Calu3 (cell line): ENCODE measurements around the gene BAIAP3. TPM values are rescaled to one million over a fixed set of nuclear protein-coding genes. Genes with fewer than 3 reads are reported as not detected.

Source experiments
- BruUV-seq: library from RNA; stranded (reverse); fragments of 400-500 nt; replicated peaks from 2 replicates; lab custom pipeline; 2021; lab: Mats Ljungman, UMichigan
- CTCF ChIA-PET: fragments of 300-600 bp; sonication (Branson Sonifier 250); formaldehyde crosslinking; loops from one replicate; lab custom pipeline; 2022; ENCODE audit warnings: antibody characterized with exemption; lab: Charles Lee
- DNase-seq: peaks from one replicate; pipeline ENCODE4 v3.0.0; 2022
- H3K27ac Mint-ChIP-seq: one replicate; pipeline ENCODE4 v1.8.0; 2022; ENCODE audit warnings: mixed read lengths; ENCODE audit not compliant: unreplicated experiment
- H3K27me3 Mint-ChIP-seq: one replicate; pipeline ENCODE4 v1.8.0; 2022; ENCODE audit warnings: mixed read lengths; ENCODE audit not compliant: unreplicated experiment
- H3K36me3 Mint-ChIP-seq: one replicate; pipeline ENCODE4 v1.8.0; 2022; ENCODE audit warnings: mild to moderate bottlenecking, moderate library complexity, mixed read lengths; ENCODE audit not compliant: insufficient read depth, unreplicated experiment
- H3K4me1 Mint-ChIP-seq: one replicate; pipeline ENCODE4 v1.8.0; 2022; ENCODE audit warnings: mild to moderate bottlenecking, low read depth, mixed read lengths; ENCODE audit not compliant: unreplicated experiment
- H3K4me3 Mint-ChIP-seq: one replicate; pipeline ENCODE4 v1.8.0; 2022; ENCODE audit warnings: mild to moderate bottlenecking, low read depth, moderate library complexity, mixed read lengths; ENCODE audit not compliant: unreplicated experiment
- H3K9me3 Mint-ChIP-seq: one replicate; pipeline ENCODE4 v1.8.0; 2022; ENCODE audit warnings: low read depth, mixed read lengths; ENCODE audit not compliant: unreplicated experiment
- intact Hi-C: fragments of 100-400 bp; cut with micrococcal nuclease; formaldehyde crosslinking; loops from one replicate; pipeline ENCODE4 v1.10.0; 2022; ENCODE audit not compliant: unreplicated experiment
- total RNA-seq: library from RNA; stranded (reverse); gene quantifications from 2 replicates; pipeline ENCODE4 v1.2.3, GENCODE V29; 2022
- TF ChIP-seq, protein P1 (sequence below): fragments of 200-600 bp; IDR thresholded peaks from one replicate; pipeline ENCODE4 v1.8.0; 2022; ENCODE audit warnings: antibody characterized with exemption; ENCODE audit not compliant: unreplicated experiment

The BAIAP3 gene
- total RNA-seq, 1 experiment from 2014 or later, result 2.4 TPM

DNA sequence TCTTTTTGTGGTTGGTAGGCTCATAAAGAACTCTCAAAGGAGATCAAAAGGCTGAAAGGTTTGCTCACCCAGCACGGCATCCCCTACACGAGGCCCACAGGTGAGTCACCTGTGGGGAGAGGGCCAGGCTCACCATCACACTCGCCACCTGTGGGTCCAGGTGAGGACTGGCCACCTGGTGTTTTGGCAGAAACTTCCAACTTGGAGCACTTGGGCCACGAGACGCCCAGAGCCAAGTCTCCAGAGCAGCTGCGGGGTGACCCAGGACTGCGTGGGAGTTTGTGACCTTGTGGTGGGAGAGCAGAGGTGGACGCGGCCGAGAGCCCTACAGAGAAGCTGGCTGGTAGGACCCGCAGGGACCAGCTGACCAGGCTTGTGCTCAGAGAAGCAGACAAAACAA lies 29.4 kb downstream of the BAIAP3 start:
- CTCF ChIA-PET, result interaction anchor here (0.7 to 1.0 kb wide), 3 partner anchors 15 to 66 kb away, joined by 3 to 4 read pairs (median 3); no protein-coding TSS in a partner anchor
- H3K4me3 Mint-ChIP-seq, result no peak overlapping the region
- BruUV-seq, result TSS peak; percentile 76
- no peaks in the 10 kb centered on the region for H3K9me3 Mint-ChIP-seq
- peaks cover 48% of the 10 kb centered on the region for H3K36me3 Mint-ChIP-seq
- H3K4me1 Mint-ChIP-seq, result no peaks in the 10 kb centered on the region
- H3K27ac Mint-ChIP-seq, result no peak overlapping the region
- intact Hi-C loops, result no loop called here
- DNase-seq, result no peak
- TF ChIP-seq, protein P1, sequence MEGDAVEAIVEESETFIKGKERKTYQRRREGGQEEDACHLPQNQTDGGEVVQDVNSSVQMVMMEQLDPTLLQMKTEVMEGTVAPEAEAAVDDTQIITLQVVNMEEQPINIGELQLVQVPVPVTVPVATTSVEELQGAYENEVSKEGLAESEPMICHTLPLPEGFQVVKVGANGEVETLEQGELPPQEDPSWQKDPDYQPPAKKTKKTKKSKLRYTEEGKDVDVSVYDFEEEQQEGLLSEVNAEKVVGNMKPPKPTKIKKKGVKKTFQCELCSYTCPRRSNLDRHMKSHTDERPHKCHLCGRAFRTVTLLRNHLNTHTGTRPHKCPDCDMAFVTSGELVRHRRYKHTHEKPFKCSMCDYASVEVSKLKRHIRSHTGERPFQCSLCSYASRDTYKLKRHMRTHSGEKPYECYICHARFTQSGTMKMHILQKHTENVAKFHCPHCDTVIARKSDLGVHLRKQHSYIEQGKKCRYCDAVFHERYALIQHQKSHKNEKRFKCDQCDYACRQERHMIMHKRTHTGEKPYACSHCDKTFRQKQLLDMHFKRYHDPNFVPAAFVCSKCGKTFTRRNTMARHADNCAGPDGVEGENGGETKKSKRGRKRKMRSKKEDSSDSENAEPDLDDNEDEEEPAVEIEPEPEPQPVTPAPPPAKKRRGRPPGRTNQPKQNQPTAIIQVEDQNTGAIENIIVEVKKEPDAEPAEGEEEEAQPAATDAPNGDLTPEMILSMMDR, result no peak
- H3K27me3 Mint-ChIP-seq, result no peaks in the 10 kb centered on the region

DNA sequence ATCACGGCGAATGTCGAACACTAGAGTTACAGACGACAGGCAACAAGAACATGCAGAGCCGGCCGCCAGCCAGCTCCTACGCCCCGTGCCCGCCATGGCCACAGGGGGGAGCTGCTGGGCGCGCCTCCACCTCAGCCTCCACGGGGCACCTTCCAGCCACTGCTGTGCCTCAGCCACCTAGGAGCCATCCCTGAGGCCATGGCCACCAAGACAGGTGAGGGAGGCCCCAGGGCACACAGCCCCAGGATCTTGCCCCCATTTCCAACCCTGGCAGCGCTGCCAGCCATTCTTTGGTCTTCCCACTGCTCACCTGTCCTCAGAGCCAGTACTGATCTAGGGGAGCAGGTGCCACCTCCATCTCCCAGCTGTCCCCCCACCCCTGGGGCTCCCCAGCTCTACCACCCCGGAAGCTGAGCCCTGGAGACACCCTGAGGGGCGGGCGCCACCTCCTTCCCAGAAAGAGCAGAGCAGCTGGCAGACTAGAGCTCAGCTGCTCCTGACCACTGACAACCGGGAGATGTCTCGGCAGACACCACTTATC lies 30.1 kb downstream of the BAIAP3 start:
- Mint-ChIP-seq H3K27me3 (no peaks in the 10 kb centered on the region), H3K27ac (no peak overlapping the region), H3K36me3 (peaks cover 48% of the 10 kb centered on the region), H3K4me3 (no peak overlapping the region), H3K4me1 (no peaks in the 10 kb centered on the region), H3K9me3 (no peaks in the 10 kb centered on the region)
- intact Hi-C loops, result no loop called here
- BruUV-seq, result no TSS peak
- TF ChIP-seq, protein P1, result peak; percentile 88
- CTCF ChIA-PET, result interaction anchor here (0.7 to 1.0 kb wide), 3 partner anchors 14 to 66 kb away, joined by 3 to 4 read pairs (median 3); no protein-coding TSS in a partner anchor
- DNase-seq, result peak; percentile 81

DNA sequence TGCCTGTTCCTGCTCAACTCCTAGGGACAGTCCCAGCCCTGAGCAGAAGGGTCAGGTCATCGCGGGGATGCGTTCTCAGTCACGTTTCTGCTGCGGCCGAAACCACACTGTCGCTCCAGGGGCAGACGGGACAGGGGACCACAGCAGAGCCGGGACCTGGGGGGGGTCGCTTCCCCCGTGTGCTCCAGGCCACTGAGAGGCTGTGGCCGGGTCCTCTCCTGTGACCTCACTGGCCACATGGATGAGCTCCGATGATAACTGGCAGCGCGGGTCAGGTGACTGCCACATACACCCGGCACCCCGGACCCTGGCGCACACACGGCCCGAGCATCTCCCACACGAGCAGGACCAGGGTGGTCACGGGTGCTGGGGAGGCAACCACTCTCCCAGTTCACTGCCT lies 31.1 kb downstream of the BAIAP3 start:
- Mint-ChIP-seq H3K27me3 (no peaks in the 10 kb centered on the region), H3K4me1 (no peaks in the 10 kb centered on the region), H3K36me3 (peaks cover 47% of the 10 kb centered on the region), H3K4me3 (no peak overlapping the region), H3K27ac (no peak overlapping the region), H3K9me3 (no peaks in the 10 kb centered on the region)
- TF ChIP-seq, protein P1, result no peak
- CTCF ChIA-PET, result no interaction called here
- no TSS peak for BruUV-seq
- intact Hi-C loops, result no loop called here
- DNase-seq, result no peak

DNA sequence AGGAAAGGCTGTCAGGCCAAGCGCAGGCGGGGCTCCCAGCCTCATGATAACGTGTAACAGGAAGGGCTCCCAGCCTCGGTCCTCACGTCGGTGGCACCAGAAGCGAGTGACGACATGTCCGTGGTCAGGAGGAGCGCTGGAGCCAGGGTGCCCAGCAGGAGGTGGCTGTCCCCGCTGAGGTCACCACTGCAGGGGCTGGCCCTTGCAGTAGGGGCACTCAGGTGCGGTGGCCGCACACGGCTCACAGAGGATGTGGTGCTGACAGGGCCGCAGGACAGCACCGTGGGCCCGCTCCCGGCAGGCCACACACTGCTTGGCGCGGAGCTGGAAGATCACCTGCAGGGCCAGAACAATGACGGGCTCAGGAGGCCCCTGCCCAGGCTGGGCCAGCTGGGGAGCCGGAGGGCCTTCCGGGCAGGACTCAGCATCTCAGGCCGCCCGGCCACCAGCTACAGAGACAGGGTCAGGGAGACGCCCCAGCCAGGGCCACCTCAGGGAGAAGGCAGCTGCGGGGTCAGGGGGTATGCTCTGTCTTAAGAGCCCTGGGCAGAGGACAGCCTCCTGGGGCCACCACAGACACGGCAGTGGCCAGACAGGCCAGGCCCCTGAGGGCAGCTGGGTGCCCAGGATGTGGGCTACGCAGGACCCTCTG lies 32.7 kb downstream of the BAIAP3 start:
- H3K27me3 Mint-ChIP-seq, result no peaks in the 10 kb centered on the region
- CTCF ChIA-PET, result interaction anchor here (0.5 to 1.3 kb wide), 3 partner anchors 12 to 51 kb away, joined by 4 to 6 read pairs (median 4); no protein-coding TSS in a partner anchor
- intact Hi-C loops, result no loop called here
- H3K4me1 Mint-ChIP-seq, result no peaks in the 10 kb centered on the region
- no TSS peak for BruUV-seq
- TF ChIP-seq, protein P1, result no peak
- H3K27ac Mint-ChIP-seq, result no peak overlapping the region
- no peaks in the 10 kb centered on the region for H3K9me3 Mint-ChIP-seq
- H3K4me3 Mint-ChIP-seq, result no peak overlapping the region
- H3K36me3 Mint-ChIP-seq, result peaks cover 41% of the 10 kb centered on the region
- DNase-seq, result no peak
